ENCODE data around the gene NOLC1. TPM values are rescaled to one million over a fixed set of nuclear protein-coding genes. Genes with fewer than 3 reads are reported as not detected.

NOLC1 gene
- total RNA-seq, 1 donor from 2014 or later, result 36.2 TPM

DNA sequence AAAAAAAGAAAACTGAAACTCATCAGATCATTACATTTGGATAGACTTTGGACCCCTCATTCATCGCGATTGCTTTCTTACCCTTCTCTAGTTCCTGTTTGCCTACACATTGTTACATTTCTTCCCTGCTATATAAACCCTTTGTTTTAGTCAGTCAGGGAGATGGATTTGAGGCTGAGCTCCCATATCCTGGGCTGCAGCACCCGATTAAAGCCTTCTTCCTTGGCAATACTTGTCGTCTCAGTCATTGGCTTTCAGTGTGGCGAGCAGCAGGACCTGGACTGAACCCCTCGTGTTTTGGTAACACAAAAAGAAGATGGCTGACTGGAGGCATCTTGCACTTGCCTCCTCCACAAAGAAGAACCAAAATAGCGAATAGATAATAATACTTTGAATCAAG, 39.8 kb downstream of the NOLC1 start:
- Mint-ChIP-seq H3K4me3 (ENCODE audit: unreplicated experiment) (no peak overlapping the region), H3K4me1 (ENCODE audit: low read depth) (no peaks in the 10 kb centered on the region), H3K27ac (ENCODE audit: unreplicated experiment) (no peak overlapping the region), H3K9me3 (ENCODE audit: low read depth) (peaks cover 9% of the 10 kb centered on the region), H3K27me3 (ENCODE audit: low read depth) (peaks cover 8% of the 10 kb centered on the region), H3K36me3 (ENCODE audit: low read depth) (peaks cover 3% of the 10 kb centered on the region)
- DNase-seq (ENCODE audit: low spot score), result no peak
- TF ChIP-seq, protein P1, sequence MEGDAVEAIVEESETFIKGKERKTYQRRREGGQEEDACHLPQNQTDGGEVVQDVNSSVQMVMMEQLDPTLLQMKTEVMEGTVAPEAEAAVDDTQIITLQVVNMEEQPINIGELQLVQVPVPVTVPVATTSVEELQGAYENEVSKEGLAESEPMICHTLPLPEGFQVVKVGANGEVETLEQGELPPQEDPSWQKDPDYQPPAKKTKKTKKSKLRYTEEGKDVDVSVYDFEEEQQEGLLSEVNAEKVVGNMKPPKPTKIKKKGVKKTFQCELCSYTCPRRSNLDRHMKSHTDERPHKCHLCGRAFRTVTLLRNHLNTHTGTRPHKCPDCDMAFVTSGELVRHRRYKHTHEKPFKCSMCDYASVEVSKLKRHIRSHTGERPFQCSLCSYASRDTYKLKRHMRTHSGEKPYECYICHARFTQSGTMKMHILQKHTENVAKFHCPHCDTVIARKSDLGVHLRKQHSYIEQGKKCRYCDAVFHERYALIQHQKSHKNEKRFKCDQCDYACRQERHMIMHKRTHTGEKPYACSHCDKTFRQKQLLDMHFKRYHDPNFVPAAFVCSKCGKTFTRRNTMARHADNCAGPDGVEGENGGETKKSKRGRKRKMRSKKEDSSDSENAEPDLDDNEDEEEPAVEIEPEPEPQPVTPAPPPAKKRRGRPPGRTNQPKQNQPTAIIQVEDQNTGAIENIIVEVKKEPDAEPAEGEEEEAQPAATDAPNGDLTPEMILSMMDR (IDR thresholded peaks at IDR 0.05), result no peak

DNA sequence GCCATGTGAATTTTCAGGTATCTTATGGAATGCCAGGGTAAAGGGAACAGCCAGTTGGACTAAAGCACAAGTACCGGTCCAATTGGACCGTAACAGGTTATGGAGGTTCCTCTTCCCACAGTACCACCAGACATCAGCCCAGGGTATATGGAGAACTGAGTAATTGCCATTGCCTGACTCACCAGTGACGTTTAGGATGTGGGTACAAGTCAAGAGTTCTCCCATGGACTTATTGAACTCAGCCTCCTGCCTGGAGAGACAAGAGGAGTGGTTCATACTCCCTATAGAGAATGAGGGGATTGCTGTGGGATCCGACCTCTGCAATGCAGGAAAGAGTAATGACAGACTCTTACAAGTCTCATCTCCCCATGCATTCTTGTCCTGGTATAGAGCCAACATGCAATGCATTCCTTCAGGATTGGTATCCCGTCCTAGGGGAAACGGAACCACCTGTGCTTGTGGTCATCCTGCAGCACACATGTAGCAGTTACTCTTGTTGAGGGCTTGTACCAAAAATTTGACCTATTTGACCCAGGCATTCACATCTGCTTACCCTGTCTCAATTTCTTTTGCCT, 43.2 kb downstream of the NOLC1 start:
- DNase-seq (ENCODE audit: low spot score), result no peak

DNA sequence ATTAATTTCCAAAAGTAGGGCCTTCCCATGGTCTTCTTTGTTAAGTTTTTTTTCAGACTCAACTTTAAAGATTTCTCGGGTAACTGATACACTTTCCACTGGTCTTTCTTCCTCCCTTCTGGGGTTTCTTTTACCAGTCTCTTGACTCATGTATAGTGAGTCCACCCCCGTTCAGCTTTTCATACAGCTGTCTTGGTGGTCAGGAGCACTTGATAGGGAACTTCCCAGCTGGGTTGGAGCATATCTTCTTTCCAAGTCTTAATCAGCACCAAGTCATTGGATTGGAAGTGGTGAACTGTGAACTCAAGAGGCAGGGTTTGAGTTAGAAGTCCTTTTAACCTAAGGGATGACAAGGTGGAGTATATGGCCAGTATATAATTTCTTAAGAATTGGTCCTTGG, 44.7 kb downstream of the NOLC1 start:
- Mint-ChIP-seq H3K27ac (ENCODE audit: unreplicated experiment) (no peak overlapping the region), H3K27me3 (ENCODE audit: low read depth) (peaks cover 11% of the 10 kb centered on the region), H3K36me3 (ENCODE audit: low read depth) (peaks cover 4% of the 10 kb centered on the region), H3K9me3 (ENCODE audit: low read depth) (peaks cover 3% of the 10 kb centered on the region), H3K4me1 (ENCODE audit: low read depth) (no peaks in the 10 kb centered on the region), H3K4me3 (ENCODE audit: unreplicated experiment) (no peak overlapping the region)
- no peak for DNase-seq (ENCODE audit: low spot score)
- TF ChIP-seq, protein P1 (IDR thresholded peaks at IDR 0.05), result no peak

More for the DNA sequence above, 43.2 kb downstream of the NOLC1 start:
- no peak overlapping the region for H3K27ac Mint-ChIP-seq (ENCODE audit: unreplicated experiment)
- H3K27me3 Mint-ChIP-seq (ENCODE audit: low read depth), result peaks cover 10% of the 10 kb centered on the region
- H3K4me3 Mint-ChIP-seq (ENCODE audit: unreplicated experiment), result no peak overlapping the region
- TF ChIP-seq, protein P1 (IDR thresholded peaks at IDR 0.05), result no peak
- H3K4me1 Mint-ChIP-seq (ENCODE audit: low read depth), result no peaks in the 10 kb centered on the region
- H3K36me3 Mint-ChIP-seq (ENCODE audit: low read depth), result peaks cover 4% of the 10 kb centered on the region
- peaks cover 9% of the 10 kb centered on the region for H3K9me3 Mint-ChIP-seq (ENCODE audit: low read depth)

DNA sequence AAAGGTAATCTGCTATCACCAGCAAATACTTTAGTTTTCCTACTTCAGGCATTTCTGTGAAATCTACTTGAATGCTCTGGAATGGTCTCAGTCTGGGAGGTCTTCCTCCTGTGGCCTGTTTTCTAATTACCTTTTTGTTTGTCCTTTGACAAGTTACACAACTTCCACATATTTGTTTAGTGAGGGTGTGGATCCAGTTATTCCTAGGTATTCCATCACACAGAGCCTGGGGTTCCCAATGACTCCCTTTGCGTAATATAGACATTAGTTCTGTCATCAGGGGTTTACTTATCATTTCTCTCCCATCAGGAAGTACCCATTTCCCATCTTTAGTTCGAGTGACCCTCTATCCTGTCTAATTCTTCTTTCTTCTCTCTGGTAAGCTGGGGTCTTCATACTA, 45.8 kb downstream of the NOLC1 start:
- no peaks in the 10 kb centered on the region for H3K4me1 Mint-ChIP-seq (ENCODE audit: low read depth)
- peaks cover 19% of the 10 kb centered on the region for H3K27me3 Mint-ChIP-seq (ENCODE audit: low read depth)
- peaks cover 5% of the 10 kb centered on the region for H3K36me3 Mint-ChIP-seq (ENCODE audit: low read depth)
- no peaks in the 10 kb centered on the region for H3K9me3 Mint-ChIP-seq (ENCODE audit: low read depth)
- no peak overlapping the region for H3K27ac Mint-ChIP-seq (ENCODE audit: unreplicated experiment)
- no peak overlapping the region for H3K4me3 Mint-ChIP-seq (ENCODE audit: unreplicated experiment)
- TF ChIP-seq, protein P1 (IDR thresholded peaks at IDR 0.05), result no peak
- no peak for DNase-seq (ENCODE audit: low spot score)

DNA sequence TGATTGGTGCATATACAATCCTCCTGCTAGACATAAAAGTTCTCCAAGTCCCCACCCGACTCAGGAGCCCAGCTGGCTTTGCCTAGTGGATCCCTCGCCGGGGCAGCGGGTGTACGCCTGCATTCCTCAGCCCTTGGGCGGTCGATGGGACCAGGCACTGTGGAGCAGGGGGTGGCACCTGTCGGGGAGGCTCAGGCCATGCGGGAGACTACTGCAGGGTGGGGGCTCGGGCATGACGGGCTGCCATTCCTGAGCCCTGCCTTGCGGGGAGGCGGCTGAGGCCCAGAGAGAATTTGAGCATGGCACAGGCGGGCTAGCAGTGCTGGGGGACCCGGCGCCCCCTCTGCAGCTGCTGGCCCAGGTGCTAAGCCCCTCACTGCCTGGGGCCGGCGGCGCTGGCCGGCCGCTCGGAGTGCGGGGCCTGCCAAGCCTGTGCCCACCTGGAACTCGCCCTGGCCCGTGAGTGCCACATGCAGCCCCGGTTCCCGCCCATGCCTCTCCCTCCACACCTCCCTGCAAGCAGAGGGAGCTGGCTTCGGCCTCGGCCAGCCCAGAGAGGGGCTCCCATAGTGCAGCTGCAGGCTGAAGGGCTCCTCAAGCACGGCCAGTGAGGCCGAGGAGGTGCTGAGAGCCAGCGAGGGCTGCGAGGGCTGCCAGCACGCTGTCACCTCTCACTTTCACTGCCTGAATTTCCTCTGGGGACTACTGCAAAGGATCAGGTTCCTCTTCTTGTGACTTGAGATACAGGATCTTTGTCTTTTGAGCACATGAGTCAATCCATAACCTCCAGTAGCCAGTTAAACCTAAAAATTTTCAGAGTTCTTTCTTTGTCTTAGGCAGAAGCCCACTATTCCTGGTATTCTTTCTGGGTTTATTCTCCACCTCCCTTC, 48.8 kb downstream of the NOLC1 start:
- peaks cover 17% of the 10 kb centered on the region for H3K27me3 Mint-ChIP-seq (ENCODE audit: low read depth)
- H3K27ac Mint-ChIP-seq (ENCODE audit: unreplicated experiment), result no peak overlapping the region
- H3K9me3 Mint-ChIP-seq (ENCODE audit: low read depth), result no peaks in the 10 kb centered on the region
- H3K36me3 Mint-ChIP-seq (ENCODE audit: low read depth), result peaks cover 5% of the 10 kb centered on the region
- no peaks in the 10 kb centered on the region for H3K4me1 Mint-ChIP-seq (ENCODE audit: low read depth)
- H3K4me3 Mint-ChIP-seq (ENCODE audit: unreplicated experiment), result no peak overlapping the region
- TF ChIP-seq, protein P1 (IDR thresholded peaks at IDR 0.05), result no peak
- DNase-seq (ENCODE audit: low spot score), result no peak

Data from chondrocyte (in vitro differentiated cells).